AG04450 (cell line): ENCODE measurements around the gene FARS2. TPM values are rescaled to one million over a fixed set of nuclear protein-coding genes. Genes with fewer than 3 reads are reported as not detected.

Source experiments
- CTCF ChIA-PET: fragments of 300-600, 350-600 bp; formaldehyde crosslinking; extraction: SDS; loops from one replicate; lab custom pipeline; 2022; ENCODE audit warnings: antibody characterized with exemption, inconsistent platforms; lab: Charles Lee
- POLR2A ChIA-PET: fragments of 350-600 bp; formaldehyde crosslinking; extraction: SDS; loops from one replicate; lab custom pipeline; 2021; ENCODE audit warnings: antibody characterized with exemption, inconsistent platforms; lab: Yijun Ruan, JAX
- DNase-seq: peaks from one replicate; pipeline ENCODE4 v3.0.0-alpha.2; 2011; ENCODE audit warnings: low read depth, low spot score
- H3K27ac ChIP-seq: one replicate; pipeline ENCODE4 v1.5.1; 2012; ENCODE audit warnings: low read depth, low read length, control low read depth
- H3K27me3 ChIP-seq: one replicate; pipeline ENCODE4 v1.6.0; 2012; ENCODE audit warnings: low read length; ENCODE audit not compliant: control insufficient read depth, insufficient read depth
- H3K4me3 ChIP-seq: 2 replicates; pipeline ENCODE4 v1.5.1; 2011; ENCODE audit warnings: mild to moderate bottlenecking, low read depth, low read length, control low read depth
- H3K9me3 ChIP-seq: 2 replicates; pipeline ENCODE4 v1.5.1; 2012; ENCODE audit warnings: low read length; ENCODE audit not compliant: control insufficient read depth, insufficient read depth
- CTCF ChIP-seq: IDR thresholded peaks from 2 replicates; pipeline ENCODE4 v1.5.1; 2011; ENCODE audit warnings: low read depth, low read length, control low read depth, inconsistent platforms
- polyA plus RNA-seq: library from polyadenylated mRNA; depleted of rRNA; stranded (reverse); fragments of >200 nt; gene quantifications from 2 replicates; pipeline ENCODE4 v1.2.3, GENCODE V29; 2011

The FARS2 gene
- polyA plus RNA-seq, 1 experiment = 14.0 TPM

GRCh38 chr6:5632348-5632935 lies 371.1 kb downstream of the FARS2 start:
- Histone ChIP-seq H3K4me3 (no peak overlapping the region), H3K27me3 (no peaks in the 10 kb centered on the region), H3K27ac (no peak overlapping the region), H3K9me3 (no peaks in the 10 kb centered on the region)
- ChIA-PET CTCF (interaction anchor here (1.1 kb wide), 1 partner anchor 161 kb away, joined by 3 read pairs; no protein-coding TSS in a partner anchor), POLR2A (no interaction called here)
- no peak for DNase-seq
- no peak for TF ChIP-seq CTCF

- H3K27me3 ChIP-seq = no peaks in the 10 kb centered on the region
- no peak for DNase-seq
- TF ChIP-seq CTCF = no peak
- CTCF ChIA-PET = no interaction called here
- H3K9me3 ChIP-seq = no peaks in the 10 kb centered on the region
- no peak overlapping the region for H3K27ac ChIP-seq
- H3K4me3 ChIP-seq = no peak overlapping the region
- POLR2A ChIA-PET = no interaction called here
Observed at GRCh38 chr6:5634525-5634924, 373.2 kb downstream of the FARS2 start.

- TF ChIP-seq CTCF = no peak
- DNase-seq = no peak
- Histone ChIP-seq H3K9me3 (peaks cover 6% of the 10 kb centered on the region; the same call in 1 of the 2 replicates), H3K4me3 (no peak overlapping the region), H3K27me3 (no peaks in the 10 kb centered on the region), H3K27ac (no peak overlapping the region)
- ChIA-PET POLR2A (no interaction called here), CTCF (no interaction called here)
Observed at GRCh38 chr6:5636210-5637030, 375.1 kb downstream of the FARS2 start.

GRCh38 chr6:5637714-5638113 lies 376.4 kb downstream of the FARS2 start:
- no peak overlapping the region for H3K27ac ChIP-seq
- CTCF ChIA-PET = no interaction called here
- H3K27me3 ChIP-seq = no peaks in the 10 kb centered on the region
- no peak for TF ChIP-seq CTCF
- no peak for DNase-seq
- H3K4me3 ChIP-seq = no peak overlapping the region
- H3K9me3 ChIP-seq = peaks cover 6% of the 10 kb centered on the region; the same call in 1 of the 2 replicates
- POLR2A ChIA-PET = no interaction called here

GRCh38 chr6:5638666-5639065 lies 377.4 kb downstream of the FARS2 start:
- peaks cover 6% of the 10 kb centered on the region; the same call in 1 of the 2 replicates for H3K9me3 ChIP-seq
- POLR2A ChIA-PET = no interaction called here
- CTCF ChIA-PET = no interaction called here
- H3K27me3 ChIP-seq = no peaks in the 10 kb centered on the region
- no peak overlapping the region for H3K4me3 ChIP-seq
- TF ChIP-seq CTCF = no peak
- no peak overlapping the region for H3K27ac ChIP-seq
- DNase-seq = no peak
